PC-9 (cell line): ENCODE measurements around the gene CHML.

Source experiments
- EZH2 ChIP-seq: fragments of 200-600 bp; sonication (generic); IDR thresholded peaks from 2 replicates; pipeline ENCODE4 v1.8.0; 2017; ENCODE audit warnings: antibody characterized with exemption, low read depth
- TF ChIP-seq, protein P1 (sequence below): fragments of 200-600 bp; sonication (generic); conservative IDR thresholded peaks from 2 replicates; pipeline ENCODE4 v1.6.1; 2017; ENCODE audit warnings: mixed run types, antibody characterized with exemption, mild to moderate bottlenecking, moderate library complexity

- TF ChIP-seq, protein P1, sequence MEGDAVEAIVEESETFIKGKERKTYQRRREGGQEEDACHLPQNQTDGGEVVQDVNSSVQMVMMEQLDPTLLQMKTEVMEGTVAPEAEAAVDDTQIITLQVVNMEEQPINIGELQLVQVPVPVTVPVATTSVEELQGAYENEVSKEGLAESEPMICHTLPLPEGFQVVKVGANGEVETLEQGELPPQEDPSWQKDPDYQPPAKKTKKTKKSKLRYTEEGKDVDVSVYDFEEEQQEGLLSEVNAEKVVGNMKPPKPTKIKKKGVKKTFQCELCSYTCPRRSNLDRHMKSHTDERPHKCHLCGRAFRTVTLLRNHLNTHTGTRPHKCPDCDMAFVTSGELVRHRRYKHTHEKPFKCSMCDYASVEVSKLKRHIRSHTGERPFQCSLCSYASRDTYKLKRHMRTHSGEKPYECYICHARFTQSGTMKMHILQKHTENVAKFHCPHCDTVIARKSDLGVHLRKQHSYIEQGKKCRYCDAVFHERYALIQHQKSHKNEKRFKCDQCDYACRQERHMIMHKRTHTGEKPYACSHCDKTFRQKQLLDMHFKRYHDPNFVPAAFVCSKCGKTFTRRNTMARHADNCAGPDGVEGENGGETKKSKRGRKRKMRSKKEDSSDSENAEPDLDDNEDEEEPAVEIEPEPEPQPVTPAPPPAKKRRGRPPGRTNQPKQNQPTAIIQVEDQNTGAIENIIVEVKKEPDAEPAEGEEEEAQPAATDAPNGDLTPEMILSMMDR = no peak
- no peak for TF ChIP-seq EZH2
Measured at GRCh38 chr1:241642593-241642944, 2.4 kb upstream of the CHML start.
